UCSD-AML1 (cell line): ENCODE data around the gene ADAMTS12.

Source experiments
- DNase-seq: peaks from one replicate; lab custom pipeline; 2025; ENCODE audit not compliant: unreplicated experiment; lab: John Stamatoyannopoulos, UW

ADAMTS12 gene

DNA sequence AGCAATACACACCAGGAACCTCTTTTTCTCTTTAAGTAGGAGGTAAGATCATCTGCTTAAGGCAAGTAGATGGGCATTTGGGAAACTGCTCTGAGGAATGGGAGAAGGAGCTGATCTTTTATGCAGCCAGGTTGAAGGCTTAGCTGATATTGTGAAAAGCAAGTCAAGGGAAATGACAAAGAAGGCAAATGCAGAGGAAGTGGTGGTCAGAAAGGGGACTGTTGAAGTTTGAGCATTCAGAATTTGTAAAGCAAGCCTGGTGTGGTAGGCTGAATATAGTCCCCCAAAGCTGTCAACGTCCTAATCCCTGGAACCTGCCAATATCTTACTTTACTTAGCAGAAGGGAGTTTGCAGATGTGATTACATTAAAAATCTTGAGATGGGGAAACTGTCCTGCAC, 128.9 kb downstream of the ADAMTS12 start:
- DNase-seq, result no peak

DNA sequence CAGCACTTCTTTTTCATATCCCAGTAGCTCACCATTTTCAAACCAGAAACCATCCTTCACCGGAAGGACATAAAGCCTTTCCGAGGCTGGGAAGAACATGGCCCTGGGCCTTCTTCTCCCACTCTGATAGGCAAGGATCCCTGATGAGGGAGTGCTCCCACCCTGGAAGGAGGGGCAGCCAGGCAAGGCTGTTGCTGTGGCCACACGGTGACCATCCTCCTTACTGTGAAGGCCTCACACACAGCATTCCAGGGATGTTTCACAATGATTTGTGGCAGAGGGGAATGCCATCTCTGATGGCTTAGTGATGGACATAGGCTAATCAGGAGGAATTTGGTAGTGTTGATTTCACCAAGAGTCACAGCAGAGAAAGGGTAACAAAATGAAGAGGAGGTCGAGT, 130.7 kb downstream of the ADAMTS12 start:
- no peak for DNase-seq

DNA sequence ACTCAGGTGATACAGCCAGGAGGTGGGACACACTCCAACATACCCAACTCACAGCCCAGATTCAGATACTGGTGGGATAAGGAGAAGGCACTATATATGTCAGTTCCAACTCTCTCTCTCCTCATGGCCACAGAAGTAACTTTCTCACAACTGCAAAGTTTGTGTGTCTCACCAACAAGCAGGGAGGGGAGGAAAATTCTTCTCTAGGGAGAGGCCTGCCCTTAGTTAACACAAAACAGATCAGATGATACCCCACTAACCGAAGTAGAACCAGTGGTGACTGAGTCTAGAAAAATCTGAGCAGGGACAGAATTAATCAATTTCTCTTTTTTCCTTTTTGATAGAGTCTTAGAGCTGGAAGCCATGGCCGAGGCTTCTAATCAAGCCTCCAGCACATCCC, 133.1 kb downstream of the ADAMTS12 start:
- no peak for DNase-seq

DNA sequence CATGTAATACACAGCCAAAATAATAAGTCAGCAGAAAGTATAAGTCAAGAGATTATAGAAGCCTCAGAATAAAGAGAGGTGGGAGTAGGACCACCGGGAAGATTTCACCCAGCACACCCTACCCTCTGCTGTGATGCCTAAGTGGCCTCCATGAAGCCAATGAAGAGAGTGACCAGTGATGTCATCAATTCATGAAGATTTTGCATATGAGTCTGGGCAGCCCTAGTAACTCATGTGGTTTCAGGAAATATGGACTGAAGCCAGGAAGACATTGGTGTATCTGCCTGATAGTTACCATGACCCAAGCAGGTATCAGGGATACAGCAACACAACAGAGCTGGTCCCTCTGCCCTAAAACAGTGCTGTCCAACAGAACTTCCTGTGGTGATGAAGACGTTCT, 135.3 kb downstream of the ADAMTS12 start:
- DNase-seq, result no peak

DNA sequence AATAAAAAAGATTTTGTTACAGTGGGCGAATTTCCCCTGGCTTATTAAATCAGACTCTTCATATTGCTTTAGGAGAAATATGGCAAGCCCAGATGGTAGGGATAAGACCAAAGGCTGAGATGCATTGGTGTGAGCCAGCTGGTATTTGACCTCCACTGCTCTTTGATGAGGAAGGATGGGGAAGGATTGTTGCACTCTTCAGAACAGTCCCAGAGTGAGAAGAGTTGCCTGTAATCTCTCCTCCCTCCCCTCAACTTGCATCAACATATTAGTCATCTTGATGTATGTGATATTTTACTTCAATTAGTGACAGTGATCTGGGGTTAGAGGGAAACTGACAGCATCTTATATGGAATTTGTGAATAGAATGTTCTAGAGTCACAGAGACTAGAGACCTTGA, 136.6 kb downstream of the ADAMTS12 start:
- no peak for DNase-seq

DNA sequence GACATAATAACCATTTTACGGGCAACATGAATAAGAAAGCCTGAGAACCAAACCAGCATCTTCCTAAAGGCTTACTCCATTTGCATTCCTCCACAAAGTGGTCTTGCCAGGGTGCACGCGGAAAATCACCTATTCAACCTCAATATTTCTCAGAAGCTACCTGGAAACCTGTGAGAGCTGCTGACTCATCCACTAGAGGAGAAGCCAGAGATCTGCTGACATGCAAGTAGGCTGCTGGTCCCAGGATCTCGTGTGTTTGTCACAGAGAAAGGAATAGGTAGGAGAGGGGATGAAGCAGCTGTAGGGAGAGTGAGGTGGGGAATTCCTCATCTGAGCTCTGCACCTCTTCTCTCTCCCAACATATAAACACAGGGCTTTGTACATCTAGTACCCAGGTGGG, 138.1 kb downstream of the ADAMTS12 start:
- no peak for DNase-seq

- DNase-seq, result no peak
These were observed 143.0 kb downstream of the ADAMTS12 start for GRCh38 chr5:33748754-33749153.

GRCh38 chr5:33745101-33745770, 146.6 kb downstream of the ADAMTS12 start:
- no peak for DNase-seq

- DNase-seq, result no peak
These were observed 148.7 kb downstream of the ADAMTS12 start for GRCh38 chr5:33743099-33743498.

DNA sequence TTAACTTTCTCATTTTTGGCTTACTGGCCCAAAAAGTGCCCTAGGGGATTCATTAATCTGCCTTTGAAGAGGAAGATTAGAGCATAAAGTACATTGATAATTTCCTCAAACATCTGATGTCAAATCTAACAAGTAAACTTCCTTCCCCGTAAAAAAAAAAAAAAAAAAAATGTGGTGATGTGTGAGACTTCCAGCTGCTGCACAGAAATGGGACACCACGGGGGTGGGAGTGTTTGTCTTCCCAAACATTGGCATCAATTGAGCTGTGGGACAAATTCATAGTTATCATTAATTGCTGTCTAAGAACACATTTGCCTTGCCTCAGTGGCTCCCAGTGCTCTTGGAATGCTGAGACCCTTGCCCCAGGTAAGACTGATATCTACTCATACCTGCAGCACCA, 149.6 kb downstream of the ADAMTS12 start:
- DNase-seq, result no peak

GRCh38 chr5:33738967-33739366, 152.8 kb downstream of the ADAMTS12 start:
- no peak for DNase-seq

DNA sequence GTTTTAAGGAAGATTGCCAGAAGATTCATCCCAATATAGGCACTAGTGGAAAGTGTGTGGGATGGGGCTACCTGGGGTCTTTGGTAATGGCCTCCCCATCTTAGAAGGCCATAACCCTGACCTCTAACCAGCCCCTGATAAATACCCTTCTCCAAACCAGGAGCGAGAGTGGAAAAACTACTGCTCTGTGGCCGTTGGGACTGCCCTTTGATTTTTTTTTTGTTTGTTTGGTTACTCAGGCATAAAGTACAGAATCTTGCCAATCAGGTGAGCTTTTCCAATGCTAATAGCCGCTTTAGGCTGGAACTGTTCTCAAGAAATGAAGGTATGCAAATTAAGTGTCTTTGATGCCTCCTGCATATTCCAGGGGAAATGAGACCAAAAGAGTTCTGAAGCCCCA, 153.7 kb downstream of the ADAMTS12 start:
- DNase-seq, result no peak

- no peak for DNase-seq
These were observed 154.1 kb downstream of the ADAMTS12 start for GRCh38 chr5:33737697-33738096.

DNA sequence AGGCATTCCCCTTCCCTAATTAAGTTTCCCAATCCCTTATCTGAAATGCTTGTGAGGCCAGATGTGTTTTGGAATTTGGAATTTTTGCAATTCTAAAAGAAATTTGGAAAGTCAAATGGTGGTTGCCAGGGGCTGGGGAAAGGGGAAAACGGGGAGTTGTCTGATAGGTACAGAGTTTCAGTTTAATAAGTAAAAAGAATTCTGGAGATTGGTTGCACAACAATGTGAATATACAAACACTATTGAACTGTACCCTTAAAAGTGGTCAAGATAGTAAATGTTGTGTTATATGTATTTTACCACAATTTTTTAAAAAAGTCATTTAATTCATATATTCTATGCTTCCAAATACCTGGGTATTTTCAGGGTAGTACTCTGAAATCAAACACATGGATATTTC, 154.5 kb downstream of the ADAMTS12 start:
- DNase-seq, result no peak

DNA sequence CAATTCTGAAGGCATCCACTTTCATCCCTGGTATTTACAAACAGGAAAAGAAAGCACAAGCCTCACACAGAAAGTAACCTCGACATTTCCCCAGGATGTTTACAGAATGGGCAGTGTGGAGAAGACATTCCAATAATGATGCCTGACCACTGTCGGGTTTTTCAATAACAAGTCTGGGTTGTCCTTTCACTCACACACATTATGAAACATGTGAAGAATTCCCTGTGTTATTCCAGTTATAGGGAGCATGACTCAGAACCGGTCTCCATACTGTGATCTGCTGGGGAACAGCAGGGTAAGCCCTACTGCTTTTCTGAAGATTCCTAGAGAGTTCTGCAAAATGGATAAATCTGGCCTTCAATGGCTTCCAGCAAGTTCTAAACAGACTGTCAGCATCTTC, 155.3 kb downstream of the ADAMTS12 start:
- DNase-seq, result no peak

- no peak for DNase-seq
These were observed 156.7 kb downstream of the ADAMTS12 start for GRCh38 chr5:33735072-33735471.

DNA sequence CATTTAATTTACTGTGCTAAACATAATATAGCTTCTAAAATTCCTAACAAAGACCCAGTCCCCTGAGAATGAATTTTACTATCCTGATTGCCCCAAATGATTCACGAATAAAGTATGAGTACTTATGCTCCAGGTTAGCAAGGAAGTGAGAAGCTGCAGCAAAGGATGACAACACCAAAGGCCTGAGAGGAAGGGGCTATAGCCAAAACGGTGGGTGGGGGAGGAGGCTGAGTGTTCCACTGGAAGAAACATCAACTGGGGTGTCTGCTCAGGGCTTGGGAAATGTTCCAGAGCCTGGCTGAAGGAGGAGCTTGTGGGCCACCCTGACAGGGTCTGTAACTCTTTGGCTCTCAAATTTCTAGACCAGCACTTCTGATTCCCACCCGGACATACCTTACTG, 157.3 kb downstream of the ADAMTS12 start:
- DNase-seq, result no peak

GRCh38 chr5:33733225-33733624, 158.6 kb downstream of the ADAMTS12 start:
- no peak for DNase-seq

DNA sequence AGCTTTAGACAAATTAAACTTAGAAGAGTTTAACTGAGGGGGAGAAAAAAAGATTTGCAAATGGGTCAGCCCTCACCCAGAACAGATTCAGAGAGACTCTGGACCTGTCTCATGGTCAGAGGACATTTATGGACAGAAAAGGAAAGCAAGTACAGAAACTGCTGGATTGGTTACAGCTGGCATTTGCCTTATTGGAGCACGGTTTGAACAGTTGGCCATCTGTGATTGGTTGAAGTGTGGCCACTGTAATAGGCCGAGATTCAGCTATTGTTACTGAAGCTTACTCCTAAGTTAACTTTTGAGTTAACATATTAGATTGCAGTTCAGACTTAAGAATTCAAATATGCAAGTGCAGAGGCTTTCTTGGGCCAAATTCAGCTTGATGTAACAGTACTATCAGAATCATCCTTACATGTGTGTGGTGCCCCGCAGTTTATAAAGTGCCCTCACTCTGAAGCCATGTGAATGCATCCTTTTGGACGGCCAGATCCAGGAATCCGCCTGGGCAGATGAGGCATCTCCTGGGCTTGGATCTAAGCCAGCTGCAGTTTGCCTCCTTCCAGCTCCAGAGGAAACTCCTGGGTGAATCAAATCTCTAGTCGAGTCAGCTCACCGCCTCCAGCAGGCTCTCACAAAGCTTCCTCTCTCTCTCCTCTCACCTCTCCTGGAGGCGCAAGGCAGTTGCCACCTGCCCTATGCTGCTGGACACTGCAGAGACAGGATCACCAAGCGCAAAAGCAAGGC, 165.2 kb downstream of the ADAMTS12 start:
- DNase-seq, result no peak

GRCh38 chr5:33725806-33726205, 166.0 kb downstream of the ADAMTS12 start:
- DNase-seq, result no peak

GRCh38 chr5:33721491-33722200, 170.1 kb downstream of the ADAMTS12 start:
- no peak for DNase-seq

- no peak for DNase-seq
These were observed 171.6 kb downstream of the ADAMTS12 start for GRCh38 chr5:33720176-33720575.
